Measurements from ENCODE around the gene FNIP2.

DNA sequence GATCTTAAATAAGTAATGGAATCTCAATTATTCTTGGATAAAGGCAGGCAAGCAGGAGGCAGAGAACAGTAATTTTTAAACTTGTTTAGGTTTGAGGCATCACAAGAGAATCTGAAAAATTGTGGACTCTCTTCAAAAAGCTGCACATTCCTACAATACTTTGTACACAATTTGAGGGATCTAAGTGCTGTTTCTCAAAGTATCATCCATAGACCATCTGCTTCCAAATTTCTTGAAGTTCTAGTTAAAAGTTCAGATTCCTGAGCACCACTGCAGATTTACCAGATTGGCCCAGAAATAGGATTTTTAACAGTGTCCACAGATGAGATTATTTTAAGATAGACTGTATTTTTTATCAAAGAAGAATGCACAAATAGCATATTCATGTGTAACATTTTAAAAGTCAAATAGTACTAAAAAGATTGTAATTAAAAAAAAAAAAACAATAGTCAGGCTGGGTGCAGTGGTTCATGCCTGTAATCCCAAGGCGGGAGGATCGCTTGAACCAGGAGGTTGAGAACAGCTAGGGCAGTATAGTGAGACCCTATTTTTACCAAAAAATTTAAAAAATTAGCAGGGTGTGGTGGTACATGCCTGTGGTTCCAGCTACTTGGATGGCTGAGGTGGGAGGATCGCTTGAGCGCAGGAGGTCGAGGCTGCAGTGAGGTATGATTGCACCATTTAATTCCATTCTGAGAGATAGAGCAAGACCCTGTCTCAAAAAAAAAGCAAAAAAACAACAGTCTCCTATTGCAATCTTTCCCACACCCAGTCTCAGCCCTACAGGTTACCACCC, 14.2 kb upstream of the FNIP2 start:
- TF ChIP-seq RAD21 (IDR thresholded peaks at IDR 0.05): no peak
- TF ChIP-seq, protein P1, sequence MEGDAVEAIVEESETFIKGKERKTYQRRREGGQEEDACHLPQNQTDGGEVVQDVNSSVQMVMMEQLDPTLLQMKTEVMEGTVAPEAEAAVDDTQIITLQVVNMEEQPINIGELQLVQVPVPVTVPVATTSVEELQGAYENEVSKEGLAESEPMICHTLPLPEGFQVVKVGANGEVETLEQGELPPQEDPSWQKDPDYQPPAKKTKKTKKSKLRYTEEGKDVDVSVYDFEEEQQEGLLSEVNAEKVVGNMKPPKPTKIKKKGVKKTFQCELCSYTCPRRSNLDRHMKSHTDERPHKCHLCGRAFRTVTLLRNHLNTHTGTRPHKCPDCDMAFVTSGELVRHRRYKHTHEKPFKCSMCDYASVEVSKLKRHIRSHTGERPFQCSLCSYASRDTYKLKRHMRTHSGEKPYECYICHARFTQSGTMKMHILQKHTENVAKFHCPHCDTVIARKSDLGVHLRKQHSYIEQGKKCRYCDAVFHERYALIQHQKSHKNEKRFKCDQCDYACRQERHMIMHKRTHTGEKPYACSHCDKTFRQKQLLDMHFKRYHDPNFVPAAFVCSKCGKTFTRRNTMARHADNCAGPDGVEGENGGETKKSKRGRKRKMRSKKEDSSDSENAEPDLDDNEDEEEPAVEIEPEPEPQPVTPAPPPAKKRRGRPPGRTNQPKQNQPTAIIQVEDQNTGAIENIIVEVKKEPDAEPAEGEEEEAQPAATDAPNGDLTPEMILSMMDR (IDR thresholded peaks at IDR 0.05; ENCODE audit: low read depth, low read length, missing input control): no peak
- no peak for TF ChIP-seq YY1 (IDR thresholded peaks at IDR 0.05)

All from liver (tissue), 3 donors.